ENCODE measurements around the gene CNTNAP2. TPM values are rescaled to one million over a fixed set of nuclear protein-coding genes. Genes with fewer than 3 reads are reported as not detected.

CNTNAP2 gene
- total RNA-seq, 2 donors from 2014 or later = 171 to 228 TPM

DNA sequence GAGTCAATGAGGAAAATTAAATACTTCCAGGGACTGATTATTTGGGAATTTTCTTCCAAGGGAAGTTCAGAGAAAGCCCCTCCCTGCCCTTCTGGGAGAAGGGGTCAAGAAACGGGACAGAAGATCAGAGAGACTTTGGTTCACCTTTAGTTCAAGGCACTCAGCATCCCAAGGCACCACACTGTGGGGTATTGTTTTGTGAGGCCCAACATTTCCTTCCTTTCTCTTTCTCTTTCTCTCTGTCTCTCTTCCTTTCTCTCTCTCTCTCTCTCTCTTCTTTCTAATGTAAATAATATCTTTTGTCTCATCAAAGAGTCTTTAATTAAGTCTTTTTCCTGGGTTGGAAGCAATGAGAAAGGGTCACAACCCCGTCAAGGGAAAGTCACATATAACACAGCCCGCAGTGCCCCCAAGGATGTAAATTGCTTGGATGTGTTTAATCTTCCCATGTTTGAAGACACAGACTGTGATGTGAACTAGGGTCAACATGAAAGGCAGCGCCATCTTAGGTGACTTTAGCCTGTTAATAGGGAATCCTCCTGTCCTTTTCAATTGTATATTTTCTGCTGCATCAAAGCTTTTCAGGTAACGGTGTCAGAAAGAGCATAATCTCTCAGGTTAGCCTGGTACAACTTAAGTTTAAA lies 1490.7 kb downstream of the CNTNAP2 start:
- Histone ChIP-seq H3K9me3 (ENCODE audit: control insufficient read depth, low read length) (peaks cover 7% of the 10 kb centered on the region), H3K36me3 (ENCODE audit: control insufficient read depth, insufficient read depth, low read length) (no peaks in the 10 kb centered on the region), H3K27me3 (ENCODE audit: control insufficient read depth, insufficient read depth, low read length, poor library complexity, severe bottlenecking) (no peaks in the 10 kb centered on the region), H3K4me1 (ENCODE audit: control insufficient read depth, insufficient read depth, low read length) (no peaks in the 10 kb centered on the region), H3K9ac (ENCODE audit: extremely low read depth, low read length, poor library complexity, severe bottlenecking) (no peak overlapping the region), H3K4me3 (ENCODE audit: low read length) (no peak overlapping the region), H3K27ac (ENCODE audit: low read depth, low read length) (peak overlapping the region; percentile 83)
- peaks cover 19% of the 10 kb centered on the region for H3K4me1 Mint-ChIP-seq
- TF ChIP-seq, protein P1, sequence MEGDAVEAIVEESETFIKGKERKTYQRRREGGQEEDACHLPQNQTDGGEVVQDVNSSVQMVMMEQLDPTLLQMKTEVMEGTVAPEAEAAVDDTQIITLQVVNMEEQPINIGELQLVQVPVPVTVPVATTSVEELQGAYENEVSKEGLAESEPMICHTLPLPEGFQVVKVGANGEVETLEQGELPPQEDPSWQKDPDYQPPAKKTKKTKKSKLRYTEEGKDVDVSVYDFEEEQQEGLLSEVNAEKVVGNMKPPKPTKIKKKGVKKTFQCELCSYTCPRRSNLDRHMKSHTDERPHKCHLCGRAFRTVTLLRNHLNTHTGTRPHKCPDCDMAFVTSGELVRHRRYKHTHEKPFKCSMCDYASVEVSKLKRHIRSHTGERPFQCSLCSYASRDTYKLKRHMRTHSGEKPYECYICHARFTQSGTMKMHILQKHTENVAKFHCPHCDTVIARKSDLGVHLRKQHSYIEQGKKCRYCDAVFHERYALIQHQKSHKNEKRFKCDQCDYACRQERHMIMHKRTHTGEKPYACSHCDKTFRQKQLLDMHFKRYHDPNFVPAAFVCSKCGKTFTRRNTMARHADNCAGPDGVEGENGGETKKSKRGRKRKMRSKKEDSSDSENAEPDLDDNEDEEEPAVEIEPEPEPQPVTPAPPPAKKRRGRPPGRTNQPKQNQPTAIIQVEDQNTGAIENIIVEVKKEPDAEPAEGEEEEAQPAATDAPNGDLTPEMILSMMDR (conservative IDR thresholded peaks at IDR 0.05) = no peak
- peaks cover 19% of the 10 kb centered on the region for H3K9me3 Mint-ChIP-seq
- H3K4me3 Mint-ChIP-seq = no peak overlapping the region
- H3K36me3 Mint-ChIP-seq (ENCODE audit: low read depth) = peaks cover 5% of the 10 kb centered on the region
- H3K27me3 Mint-ChIP-seq (ENCODE audit: insufficient read depth) = no peaks in the 10 kb centered on the region
- DNase-seq = peak; percentile 63
- no peak overlapping the region for H3K27ac Mint-ChIP-seq
- 29 to 61% methylated on average over 2 to 5 of the region's 5 CpGs for WGBS, 2 experiments (ENCODE audit: insufficient coverage in 1 of 2, insufficient read length in 1 of 2)

DNA sequence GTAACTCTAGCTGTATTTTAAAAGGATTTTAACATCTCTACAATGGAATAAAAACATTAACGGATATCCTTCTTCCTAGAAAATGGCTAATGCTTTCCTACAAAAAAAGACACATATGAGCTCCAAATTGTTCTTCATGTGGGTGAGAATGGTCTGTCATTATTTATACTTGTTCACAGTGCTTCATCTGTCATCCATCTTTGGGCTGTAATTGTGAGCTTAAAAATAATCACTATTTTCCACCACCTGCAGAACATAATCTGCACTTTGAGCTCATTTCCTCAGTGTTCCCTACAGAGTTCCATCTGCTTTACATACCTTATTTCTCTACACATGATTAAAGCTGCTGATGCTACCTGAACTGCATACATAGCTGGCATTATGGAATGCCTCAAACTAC lies 1494.8 kb downstream of the CNTNAP2 start:
- no peaks in the 10 kb centered on the region for H3K9me3 ChIP-seq (ENCODE audit: control insufficient read depth, low read length)
- no peak overlapping the region for H3K27ac ChIP-seq (ENCODE audit: low read depth, low read length)
- no peak overlapping the region for H3K4me3 Mint-ChIP-seq
- H3K9ac ChIP-seq (ENCODE audit: extremely low read depth, low read length, poor library complexity, severe bottlenecking) = no peak overlapping the region
- H3K27me3 Mint-ChIP-seq (ENCODE audit: insufficient read depth) = no peaks in the 10 kb centered on the region
- H3K4me1 Mint-ChIP-seq = peaks cover 9% of the 10 kb centered on the region
- H3K36me3 Mint-ChIP-seq (ENCODE audit: low read depth) = peaks cover 5% of the 10 kb centered on the region
- TF ChIP-seq, protein P1 (conservative IDR thresholded peaks at IDR 0.05) = no peak
- 75 to 100% methylated on average over 1 of the region's 1 CpG for WGBS, 2 experiments (ENCODE audit: insufficient coverage in 1 of 2, insufficient read length in 1 of 2)
- H3K4me3 ChIP-seq (ENCODE audit: low read length) = no peak overlapping the region
- no peaks in the 10 kb centered on the region for H3K27me3 ChIP-seq (ENCODE audit: control insufficient read depth, insufficient read depth, low read length, poor library complexity, severe bottlenecking)
- H3K9me3 Mint-ChIP-seq = peaks cover 11% of the 10 kb centered on the region
- H3K27ac Mint-ChIP-seq = no peak overlapping the region
- no peaks in the 10 kb centered on the region for H3K36me3 ChIP-seq (ENCODE audit: control insufficient read depth, insufficient read depth, low read length)
- DNase-seq = no peak
- H3K4me1 ChIP-seq (ENCODE audit: control insufficient read depth, insufficient read depth, low read length) = no peaks in the 10 kb centered on the region

DNA sequence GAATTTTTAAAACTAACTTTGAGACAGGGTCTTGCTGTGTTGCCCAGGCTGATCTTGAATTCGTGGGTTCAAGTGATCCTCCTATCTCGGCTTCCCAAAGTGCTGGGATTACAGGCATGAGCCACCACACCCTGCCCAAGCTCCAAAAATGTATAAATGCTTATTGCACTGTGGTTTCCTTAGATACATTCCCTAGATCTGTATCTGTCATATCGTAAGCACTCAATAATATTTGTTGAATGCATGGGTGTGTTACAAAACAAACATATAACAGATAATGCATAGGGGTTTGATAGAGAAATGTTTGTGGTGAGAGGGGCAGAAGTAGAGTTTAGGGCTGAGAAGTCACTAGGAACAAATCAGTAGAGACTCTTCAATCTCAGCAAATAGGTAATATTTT lies 1518.7 kb downstream of the CNTNAP2 start:
- Mint-ChIP-seq H3K4me1 (peaks cover 10% of the 10 kb centered on the region), H3K27me3 (ENCODE audit: insufficient read depth) (no peaks in the 10 kb centered on the region), H3K9me3 (peaks cover 11% of the 10 kb centered on the region), H3K36me3 (ENCODE audit: low read depth) (peaks cover 1% of the 10 kb centered on the region), H3K27ac (no peak overlapping the region), H3K4me3 (no peak overlapping the region)
- Histone ChIP-seq H3K9ac (ENCODE audit: extremely low read depth, low read length, poor library complexity, severe bottlenecking) (no peak overlapping the region), H3K36me3 (ENCODE audit: control insufficient read depth, insufficient read depth, low read length) (no peaks in the 10 kb centered on the region), H3K27me3 (ENCODE audit: control insufficient read depth, insufficient read depth, low read length, poor library complexity, severe bottlenecking) (no peaks in the 10 kb centered on the region), H3K4me1 (ENCODE audit: control insufficient read depth, insufficient read depth, low read length) (no peaks in the 10 kb centered on the region), H3K9me3 (ENCODE audit: control insufficient read depth, low read length) (no peaks in the 10 kb centered on the region), H3K4me3 (ENCODE audit: low read length) (no peak overlapping the region), H3K27ac (ENCODE audit: low read depth, low read length) (no peak overlapping the region)
- 85 to 95% methylated on average over 3 of the region's 3 CpGs for WGBS, 2 experiments (ENCODE audit: insufficient coverage in 1 of 2, insufficient read length in 1 of 2)
- TF ChIP-seq, protein P1 (conservative IDR thresholded peaks at IDR 0.05) = no peak
- no peak for DNase-seq
